ENCODE measurements around the gene SEL1L3. TPM values are rescaled to one million over a fixed set of nuclear protein-coding genes. Genes with fewer than 3 reads are reported as not detected.

Gene SEL1L3
- total and polyA plus RNA-seq, 7 donors: 3.5 to 65.6 (median 8.1) TPM

DNA sequence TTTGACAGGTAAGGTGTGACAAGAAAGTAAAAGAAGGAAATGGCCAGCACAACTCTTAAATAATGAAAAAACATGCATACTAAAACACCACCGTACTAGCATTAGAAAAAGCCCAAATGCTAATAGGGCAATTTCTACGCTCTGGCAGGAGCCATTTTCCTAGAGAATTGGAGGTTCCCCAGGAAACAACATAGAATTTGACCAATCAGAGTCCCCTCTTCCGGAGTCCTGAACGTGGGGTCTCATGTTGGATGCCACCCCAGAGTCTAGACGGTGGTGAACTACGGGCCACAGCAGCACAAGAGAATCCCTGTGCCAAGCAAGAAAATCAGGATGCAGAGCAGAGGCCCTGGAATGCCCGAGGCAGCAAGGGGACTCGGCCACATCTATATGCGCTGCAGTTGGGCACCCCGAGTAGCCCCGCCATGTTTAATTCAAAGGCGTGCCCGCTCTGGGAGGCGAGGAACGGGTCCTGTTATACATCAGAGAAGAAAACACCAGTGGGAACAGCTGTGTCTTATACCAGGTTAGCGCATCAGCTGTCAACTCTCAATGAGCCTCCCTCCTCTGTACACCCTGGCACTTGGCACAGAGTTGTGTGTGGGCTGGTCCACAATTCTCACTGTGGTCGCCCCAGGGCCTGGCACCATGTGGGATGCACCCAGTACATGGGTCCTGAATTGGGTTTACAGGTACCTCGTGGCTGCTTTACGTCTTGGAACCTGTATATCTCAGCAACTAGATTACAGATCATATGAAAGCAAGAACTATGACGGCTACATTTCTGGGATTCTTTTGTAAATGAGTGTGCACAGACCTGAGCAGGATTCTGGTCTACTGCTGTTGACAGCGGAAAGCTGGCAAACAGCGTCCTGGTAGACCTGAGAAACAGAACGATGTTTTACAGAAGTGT is 52.1 kb downstream of the SEL1L3 start:
- WGBS, 2 donors: 96 to 97% methylated on average over 23 of the region's 23 CpGs
- peaks cover 0 to 23% (median 15%) of the 10 kb centered on the region in 4 donors for H3K4me1 ChIP-seq
- TF ChIP-seq EP300 (IDR thresholded peaks at IDR 0.05): no peak
- TF ChIP-seq POLR2A (IDR thresholded peaks at IDR 0.05): no peak
- TF ChIP-seq, protein P1, sequence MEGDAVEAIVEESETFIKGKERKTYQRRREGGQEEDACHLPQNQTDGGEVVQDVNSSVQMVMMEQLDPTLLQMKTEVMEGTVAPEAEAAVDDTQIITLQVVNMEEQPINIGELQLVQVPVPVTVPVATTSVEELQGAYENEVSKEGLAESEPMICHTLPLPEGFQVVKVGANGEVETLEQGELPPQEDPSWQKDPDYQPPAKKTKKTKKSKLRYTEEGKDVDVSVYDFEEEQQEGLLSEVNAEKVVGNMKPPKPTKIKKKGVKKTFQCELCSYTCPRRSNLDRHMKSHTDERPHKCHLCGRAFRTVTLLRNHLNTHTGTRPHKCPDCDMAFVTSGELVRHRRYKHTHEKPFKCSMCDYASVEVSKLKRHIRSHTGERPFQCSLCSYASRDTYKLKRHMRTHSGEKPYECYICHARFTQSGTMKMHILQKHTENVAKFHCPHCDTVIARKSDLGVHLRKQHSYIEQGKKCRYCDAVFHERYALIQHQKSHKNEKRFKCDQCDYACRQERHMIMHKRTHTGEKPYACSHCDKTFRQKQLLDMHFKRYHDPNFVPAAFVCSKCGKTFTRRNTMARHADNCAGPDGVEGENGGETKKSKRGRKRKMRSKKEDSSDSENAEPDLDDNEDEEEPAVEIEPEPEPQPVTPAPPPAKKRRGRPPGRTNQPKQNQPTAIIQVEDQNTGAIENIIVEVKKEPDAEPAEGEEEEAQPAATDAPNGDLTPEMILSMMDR (IDR thresholded peaks at IDR 0.05): no peak
- no peak for TF ChIP-seq POLR2AphosphoS5 (IDR thresholded peaks at IDR 0.05)
- intact Hi-C loops (cut with DNase I): no loop called here
- no peak overlapping the region for H3K4me3 ChIP-seq
- no peaks in the 10 kb centered on the region for H3K36me3 ChIP-seq
- no peaks in the 10 kb centered on the region for H3K9me3 ChIP-seq
- DNase-seq: no peak
- H3K27me3 ChIP-seq: no peaks in the 10 kb centered on the region
- H3K27ac ChIP-seq: no peak overlapping the region

DNA sequence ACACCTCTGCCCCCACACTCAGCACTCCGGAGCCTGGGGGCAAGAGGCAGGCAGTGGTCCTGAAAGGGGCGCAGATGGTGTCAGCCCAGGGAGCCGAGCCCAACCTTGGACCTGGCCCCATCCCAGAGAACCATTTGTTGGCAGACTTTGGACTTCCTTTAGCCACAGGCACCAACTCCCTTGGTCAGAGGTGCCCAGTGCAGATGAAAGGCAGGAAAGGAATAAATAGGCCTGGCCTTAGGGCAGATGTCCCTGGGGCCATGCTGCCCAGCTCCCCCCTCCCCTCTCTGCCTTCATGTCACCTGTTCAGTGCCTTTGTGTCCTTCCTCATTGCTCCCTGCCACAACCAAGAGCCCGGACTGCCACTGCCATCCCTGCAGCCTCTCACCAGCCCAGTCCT is 52.8 kb downstream of the SEL1L3 start:
- H3K36me3 ChIP-seq: no peaks in the 10 kb centered on the region
- H3K9me3 ChIP-seq: no peaks in the 10 kb centered on the region
- TF ChIP-seq, protein P1 (IDR thresholded peaks at IDR 0.05): no peak
- TF ChIP-seq EP300 (IDR thresholded peaks at IDR 0.05) (no peak), POLR2A (IDR thresholded peaks at IDR 0.05) (no peak), POLR2AphosphoS5 (IDR thresholded peaks at IDR 0.05) (no peak)
- WGBS, 2 donors: 74 to 88% methylated on average over 4 of the region's 4 CpGs
- H3K4me1 ChIP-seq: peaks cover 0 to 21% (median 15%) of the 10 kb centered on the region in 4 donors
- no peak overlapping the region for H3K4me3 ChIP-seq
- no peak for DNase-seq
- intact Hi-C loops (cut with DNase I): no loop called here
- H3K27me3 ChIP-seq: no peaks in the 10 kb centered on the region
- H3K27ac ChIP-seq: no peak overlapping the region

DNA sequence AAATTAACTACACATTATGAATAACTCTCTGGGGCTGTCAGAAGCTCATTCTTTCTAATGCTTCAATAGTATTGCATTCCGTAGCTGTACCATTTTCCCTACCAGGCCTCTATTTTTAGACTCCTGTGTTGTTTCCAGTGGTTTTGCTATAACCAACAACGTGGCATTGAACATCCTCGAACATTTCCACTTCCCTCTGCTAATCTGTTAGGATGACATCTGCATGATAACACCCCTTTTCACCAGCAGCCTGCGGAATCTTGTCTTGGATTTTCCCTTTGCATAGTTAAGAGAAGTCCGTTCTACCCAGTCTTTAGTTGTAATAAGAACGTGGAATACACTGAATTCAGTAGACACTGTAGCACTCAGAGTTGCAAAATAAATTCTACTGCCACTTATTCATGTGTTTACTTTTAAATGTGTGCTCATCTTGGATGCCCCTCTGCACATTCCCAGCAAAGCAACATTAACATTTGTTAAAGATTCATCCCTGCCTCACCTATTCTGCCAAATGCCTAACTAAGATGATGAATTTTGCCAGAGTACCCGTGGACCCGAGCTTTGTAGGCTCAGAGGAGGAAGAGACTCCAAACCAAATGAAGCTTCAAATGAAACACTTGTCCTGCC is 55.6 kb downstream of the SEL1L3 start:
- WGBS, 2 donors: 84 to 92% methylated on average over 8 of the region's 8 CpGs
- intact Hi-C loops (cut with DNase I): no loop called here
- no peaks in the 10 kb centered on the region for H3K36me3 ChIP-seq
- no peak overlapping the region for H3K27ac ChIP-seq
- no peak for TF ChIP-seq POLR2AphosphoS5 (IDR thresholded peaks at IDR 0.05)
- H3K4me3 ChIP-seq: no peak overlapping the region
- H3K9me3 ChIP-seq: no peaks in the 10 kb centered on the region
- no peaks in the 10 kb centered on the region for H3K27me3 ChIP-seq
- no peaks in the 10 kb centered on the region for H3K4me1 ChIP-seq
- DNase-seq: no peak

DNA sequence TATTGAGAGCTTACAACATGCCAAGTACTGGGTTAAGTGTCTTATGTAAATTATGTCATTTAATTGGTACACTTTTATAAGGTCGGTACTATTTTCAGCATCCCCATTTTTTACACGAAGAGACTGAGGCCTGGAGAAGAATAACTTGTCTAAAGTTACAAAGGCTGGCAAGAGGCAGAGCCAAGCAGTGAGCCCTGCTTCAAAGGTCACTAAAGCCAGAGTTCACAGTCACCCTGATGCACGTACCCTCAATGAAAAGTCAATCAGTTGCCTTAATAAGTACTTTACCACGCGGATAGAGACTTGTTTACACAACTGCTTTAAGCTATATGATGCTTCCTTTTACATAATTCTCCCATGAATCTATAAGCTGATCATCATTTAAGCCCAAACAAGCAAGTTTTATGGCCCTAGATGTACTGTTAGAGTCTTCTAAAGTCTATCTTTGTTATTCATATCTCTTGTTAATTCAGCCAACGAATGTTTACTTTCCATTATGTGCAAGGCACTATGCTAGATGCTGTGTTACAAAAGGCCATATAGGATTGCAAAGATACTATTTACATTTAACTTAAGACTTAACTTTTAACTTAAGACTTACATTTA is 57.4 kb downstream of the SEL1L3 start:
- Histone ChIP-seq H3K27ac (no peak overlapping the region), H3K36me3 (no peaks in the 10 kb centered on the region), H3K9me3 (no peaks in the 10 kb centered on the region), H3K4me1 (no peaks in the 10 kb centered on the region), H3K4me3 (no peak overlapping the region), H3K27me3 (no peaks in the 10 kb centered on the region)
- WGBS, 2 donors: 89 to 93% methylated on average over 6 of the region's 6 CpGs
- TF ChIP-seq EP300 (IDR thresholded peaks at IDR 0.05) (no peak), POLR2A (IDR thresholded peaks at IDR 0.05) (no peak), POLR2AphosphoS5 (IDR thresholded peaks at IDR 0.05) (no peak)
- TF ChIP-seq, protein P1 (IDR thresholded peaks at IDR 0.05): no peak
- intact Hi-C loops (cut with DNase I): no loop called here
- DNase-seq: no peak

DNA sequence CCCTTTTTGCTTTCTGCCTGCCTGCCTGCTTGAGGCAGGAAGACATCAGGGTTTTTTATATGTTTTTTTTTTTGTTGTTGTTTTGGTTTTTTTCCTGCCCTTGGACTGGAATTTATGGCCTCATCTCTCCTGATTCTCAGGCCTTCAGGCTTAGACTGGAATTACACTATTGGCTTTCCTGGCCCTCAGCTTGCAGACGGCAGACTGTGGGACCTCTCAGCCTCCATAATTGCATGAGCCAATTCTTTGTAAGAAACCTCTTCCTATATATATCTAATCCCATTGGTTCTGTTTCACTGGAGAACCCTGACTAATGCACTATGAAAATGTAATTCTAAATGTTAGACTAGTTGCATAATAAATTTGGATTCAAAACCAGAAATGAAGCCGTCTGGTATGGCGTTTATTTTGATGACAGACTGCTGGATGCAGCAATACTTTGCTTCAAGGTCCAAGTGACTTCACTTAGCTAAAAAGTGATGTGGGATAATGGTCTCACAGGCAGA is 59.0 kb downstream of the SEL1L3 start:
- no peak overlapping the region for H3K4me3 ChIP-seq
- H3K36me3 ChIP-seq: no peaks in the 10 kb centered on the region
- no peaks in the 10 kb centered on the region for H3K4me1 ChIP-seq
- no peaks in the 10 kb centered on the region for H3K27me3 ChIP-seq
- no peak overlapping the region for H3K27ac ChIP-seq
- TF ChIP-seq POLR2AphosphoS5 (IDR thresholded peaks at IDR 0.05): no peak
- TF ChIP-seq EP300 (IDR thresholded peaks at IDR 0.05): no peak
- TF ChIP-seq POLR2A (IDR thresholded peaks at IDR 0.05): no peak
- TF ChIP-seq, protein P1 (IDR thresholded peaks at IDR 0.05): no peak
- intact Hi-C loops (cut with DNase I): no loop called here
- WGBS, 2 donors: 91 to 96% methylated on average over 3 of the region's 3 CpGs
- DNase-seq: no peak
- no peaks in the 10 kb centered on the region for H3K9me3 ChIP-seq

Measured in sigmoid colon (tissue), 7 donors.